ENCODE results near the gene EHMT1.
"Not testable (repeated sequence)": the region's sequence is repeated elsewhere in the genome, so short reads cannot be mapped to it uniquely, and the experiment has no call there.

Gene EHMT1

DNA sequence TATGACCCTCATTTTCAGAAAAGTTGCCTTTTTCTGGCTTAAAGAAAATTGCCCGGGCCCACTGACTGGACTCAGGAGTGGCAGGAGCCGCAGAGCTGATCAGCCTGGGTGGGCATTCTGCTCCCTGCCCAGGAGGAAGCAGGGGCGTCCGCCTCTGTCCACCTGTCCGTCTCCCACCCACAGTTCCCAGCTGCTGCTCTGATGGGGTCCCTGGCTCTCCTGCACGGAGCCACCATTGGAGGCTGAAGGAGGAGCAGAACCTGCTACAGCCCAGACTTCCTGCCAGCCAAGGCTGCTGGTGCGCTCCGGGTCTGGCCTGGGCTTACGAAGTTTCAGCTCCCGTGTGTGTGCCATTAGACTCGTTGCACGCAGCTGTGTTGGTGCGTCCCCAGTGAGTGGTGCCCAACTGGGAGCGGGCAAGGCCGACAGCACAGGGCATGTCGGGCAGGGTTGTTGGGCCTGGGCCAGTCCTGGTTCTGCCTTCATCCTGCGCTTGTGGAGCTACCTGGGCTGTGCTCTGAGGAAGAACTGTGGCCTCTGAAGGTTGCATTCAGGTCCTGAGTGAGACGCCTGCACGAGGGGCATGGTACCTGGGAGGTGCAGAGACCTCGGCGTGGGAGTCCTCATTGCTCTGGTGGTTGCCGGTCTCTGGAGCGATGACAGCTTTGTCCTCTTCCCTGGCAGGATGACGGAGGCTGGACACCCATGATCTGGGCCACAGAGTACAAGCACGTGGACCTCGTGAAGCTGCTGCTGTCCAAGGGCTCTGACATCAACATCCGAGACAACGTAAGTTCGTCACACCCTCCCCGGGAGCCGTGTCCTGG, 181.6 kb downstream of the EHMT1 start:
- no peak for DNase-seq (ENCODE audit: low read depth in 3 of 3, low spot score in 1 of 3)

DNA sequence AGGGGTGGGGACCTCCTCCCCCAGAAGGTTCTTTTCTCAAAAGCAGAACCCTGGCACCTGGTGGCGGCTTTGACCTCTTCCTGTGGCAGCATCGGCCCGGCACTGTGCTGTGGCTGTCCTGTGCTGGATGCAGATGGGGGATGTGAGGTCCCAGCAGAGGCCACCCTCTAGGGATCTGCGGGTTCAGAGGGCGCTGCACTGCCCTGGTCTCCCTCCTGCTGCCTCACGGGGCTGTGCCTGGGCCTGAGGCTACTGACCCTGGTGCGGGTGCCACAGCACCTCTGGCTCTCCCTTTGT, 182.2 kb downstream of the EHMT1 start:
- DNase-seq (ENCODE audit: low read depth in 3 of 3, low spot score in 1 of 3) = no peak

DNA sequence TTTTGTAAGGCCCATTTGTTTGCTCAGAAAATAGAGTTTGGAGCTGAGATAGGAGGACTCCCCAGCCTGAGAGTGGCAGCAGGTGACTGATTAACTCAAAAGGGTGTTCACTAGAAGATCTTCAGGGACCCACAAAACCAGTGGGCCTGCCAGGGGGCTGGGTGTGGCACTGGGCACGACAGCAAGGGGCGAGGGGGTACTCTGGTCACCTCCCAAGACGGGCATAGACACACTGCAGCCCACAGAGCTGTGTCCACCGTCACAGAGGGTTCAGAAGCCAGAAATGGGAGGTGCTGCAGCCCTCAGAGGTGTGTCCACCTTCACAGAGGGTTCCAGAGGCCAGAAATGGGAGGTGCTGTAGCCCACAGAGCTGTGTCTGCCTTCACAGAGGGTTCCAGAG, 183.2 kb downstream of the EHMT1 start:
- no peak for DNase-seq (ENCODE audit: low read depth in 3 of 3, low spot score in 1 of 3)

DNA sequence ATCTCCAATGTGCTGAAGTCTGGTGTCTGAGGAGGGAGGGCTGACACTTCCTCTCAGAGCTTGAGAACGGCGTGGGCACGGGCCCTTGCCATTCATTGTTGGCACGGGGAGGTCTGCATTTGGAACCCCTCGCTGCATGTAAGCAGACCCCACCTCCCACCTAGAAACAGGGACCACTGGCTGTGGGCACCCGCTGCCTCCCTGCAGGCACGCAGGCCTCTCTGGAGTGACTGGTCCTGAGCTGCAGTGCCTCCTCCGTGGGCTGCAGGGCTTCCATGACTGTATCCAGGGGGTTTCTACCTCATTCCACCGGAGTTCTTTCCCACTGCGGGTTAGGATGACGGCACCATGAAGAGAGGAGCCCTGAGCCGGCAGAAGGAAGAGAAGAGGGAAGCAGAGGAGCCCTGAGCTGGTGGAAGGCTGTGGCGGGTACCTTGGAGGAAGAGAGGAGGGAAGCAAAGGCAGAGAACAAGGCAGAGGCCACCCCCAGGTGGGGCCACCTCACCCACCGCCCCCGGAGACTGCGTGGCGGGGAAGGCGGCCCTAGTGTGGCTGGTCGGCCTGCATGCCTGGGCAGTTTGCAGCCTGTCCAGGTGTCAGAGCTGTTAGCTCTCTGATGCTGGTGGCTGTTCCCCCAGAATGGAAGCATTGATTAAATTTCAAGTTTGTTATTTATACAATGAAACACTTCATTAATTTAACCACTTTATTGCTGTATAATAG, 183.9 kb downstream of the EHMT1 start:
- no peak for DNase-seq (ENCODE audit: low read depth in 3 of 3, low spot score in 1 of 3)

DNA sequence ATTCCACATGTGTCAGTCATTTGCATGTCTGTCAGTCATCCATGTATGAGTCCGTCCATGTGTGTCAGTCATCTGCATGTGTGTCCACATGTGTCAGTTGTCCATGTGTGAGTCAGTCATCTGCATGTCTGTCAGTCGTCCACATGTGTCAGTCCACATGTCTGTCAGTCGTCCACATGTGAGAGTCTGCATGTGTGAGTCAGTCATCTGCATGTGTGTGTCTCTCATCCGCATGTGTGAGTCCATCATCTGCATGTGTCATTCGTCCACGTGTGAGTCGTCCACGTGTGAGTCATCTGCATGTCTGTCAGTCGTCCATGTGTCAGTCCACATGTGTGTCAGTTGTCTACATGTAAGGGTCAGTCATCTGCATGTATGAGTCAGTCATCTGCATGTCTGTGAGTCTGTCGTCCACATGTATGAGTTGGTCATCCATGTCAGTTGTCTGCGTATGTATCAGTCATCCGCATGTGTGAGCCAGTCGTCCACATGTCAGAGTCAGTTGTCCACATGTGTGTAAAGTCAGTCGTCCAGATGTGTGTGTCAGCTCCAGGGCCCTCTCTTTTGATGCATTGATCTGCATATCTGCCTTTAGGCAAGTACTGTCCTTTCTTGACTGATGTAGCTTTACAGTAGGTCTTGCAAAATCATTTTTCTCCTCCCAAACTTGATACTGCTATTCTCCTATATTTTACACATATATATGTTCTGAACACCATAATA, 186.3 kb downstream of the EHMT1 start:
- DNase-seq (ENCODE audit: low read depth in 3 of 3, low spot score in 1 of 3) = no peak

DNA sequence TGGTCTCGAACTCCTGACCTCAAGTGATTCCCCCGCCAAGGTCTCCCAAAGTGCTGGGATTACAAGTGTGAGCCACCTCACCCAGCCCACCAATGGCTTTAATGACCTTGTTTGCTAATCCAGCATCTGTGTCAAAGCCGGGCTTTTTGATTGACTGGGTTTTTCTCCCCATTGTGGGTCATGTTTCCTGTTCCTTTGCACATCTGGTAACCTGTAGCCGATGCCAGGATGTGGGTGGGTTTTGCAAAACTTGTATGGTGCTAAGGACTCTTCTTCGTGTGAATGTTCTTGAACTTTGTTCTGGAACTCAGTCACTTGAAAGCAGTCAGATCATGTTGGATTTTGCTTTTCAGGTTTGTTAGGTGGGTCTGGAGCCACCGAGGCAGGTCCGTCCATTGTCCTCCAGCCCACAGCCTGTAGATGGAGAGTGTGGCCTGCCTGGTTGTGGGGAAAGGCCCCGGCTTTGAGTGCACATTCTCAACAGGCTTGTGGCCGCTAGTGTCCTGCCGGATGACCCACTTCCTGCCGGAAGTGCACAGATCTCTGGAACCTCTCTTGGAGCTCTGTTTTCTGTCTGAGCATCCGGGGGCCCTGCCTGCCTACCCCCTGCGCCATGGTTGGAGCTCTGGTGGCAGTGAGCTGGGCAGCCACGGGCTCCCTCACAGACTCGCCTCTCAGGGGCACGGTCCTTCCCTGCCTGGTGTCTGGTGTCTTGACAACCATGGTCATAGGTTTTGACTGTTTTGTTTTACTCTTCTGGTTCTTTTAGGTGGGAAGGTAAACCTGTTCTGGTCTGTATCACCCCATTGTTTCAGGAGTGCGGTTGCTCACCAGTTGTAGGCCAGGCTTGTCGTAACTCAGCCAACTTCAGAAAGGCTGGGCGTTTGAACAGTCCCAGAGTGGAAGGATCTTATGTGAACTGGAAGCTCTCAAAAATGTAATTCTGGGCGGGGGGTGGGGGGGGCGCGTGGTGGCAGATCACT, 189.2 kb downstream of the EHMT1 start:
- no peak for DNase-seq (ENCODE audit: low read depth in 3 of 3, low spot score in 1 of 3)

DNA sequence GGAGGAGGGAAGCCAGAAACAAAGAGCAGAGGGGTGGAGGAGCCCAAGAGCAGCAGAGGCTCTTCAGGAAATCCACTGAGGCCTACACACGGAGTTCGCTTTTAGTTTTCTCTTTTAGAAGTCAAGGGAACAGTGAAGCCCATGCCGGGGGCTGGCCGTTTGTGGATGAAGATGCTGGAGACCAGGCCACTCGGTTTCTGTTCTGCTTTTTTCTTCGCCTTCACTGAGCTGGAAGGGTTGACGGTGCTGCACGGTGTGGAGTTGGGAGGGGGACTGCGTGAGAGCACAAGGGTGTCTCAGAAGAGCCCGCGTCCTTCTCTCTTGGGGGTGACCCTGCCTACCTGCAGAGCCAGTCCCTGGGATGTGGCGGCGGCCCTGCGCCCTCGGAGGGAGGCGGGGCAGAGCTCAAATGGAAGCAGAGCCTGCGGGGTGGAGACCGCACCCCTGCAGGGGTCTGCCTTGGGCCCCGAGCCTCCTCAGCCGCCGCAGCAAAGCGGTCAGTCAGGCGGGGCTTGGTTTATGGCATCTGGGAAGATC, 190.3 kb downstream of the EHMT1 start:
- no peak for DNase-seq (ENCODE audit: low read depth in 3 of 3, low spot score in 1 of 3)

DNA sequence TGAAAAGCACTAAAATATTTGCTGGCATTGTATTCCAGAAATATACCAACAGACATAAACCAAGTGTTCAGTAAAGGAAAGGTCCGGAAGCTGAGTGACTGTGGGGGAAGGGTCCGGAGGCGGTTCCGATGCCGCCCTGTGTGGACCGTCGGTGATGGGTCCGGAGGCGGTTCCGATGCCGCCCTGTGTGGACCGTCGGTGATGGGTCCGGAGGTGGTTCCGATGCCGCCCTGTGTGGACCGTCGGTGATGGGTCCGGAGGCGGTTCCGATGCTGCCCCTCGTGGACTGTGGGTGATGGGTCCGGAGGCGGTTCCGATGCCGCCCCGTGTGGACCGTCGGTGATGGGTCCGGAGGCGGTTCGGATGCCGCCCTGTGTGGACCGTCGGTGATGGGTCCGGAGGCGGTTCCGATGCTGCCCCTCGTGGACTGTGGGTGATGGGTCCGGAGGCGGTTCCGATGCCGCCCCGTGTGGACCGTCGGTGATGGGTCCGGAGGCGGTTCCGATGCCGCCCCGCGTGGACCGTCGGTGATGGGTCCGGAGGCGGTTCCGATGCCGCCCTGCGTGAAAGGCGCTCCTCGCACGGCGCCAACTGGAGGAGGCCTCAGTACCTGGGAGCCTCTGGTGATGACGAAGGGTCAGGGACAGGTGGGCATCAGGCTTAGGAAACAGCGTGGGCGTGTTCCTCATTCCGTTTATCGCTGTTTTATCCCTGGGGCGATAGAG, 191.1 kb downstream of the EHMT1 start:
- not testable (repeated sequence) for DNase-seq (ENCODE audit: low read depth in 3 of 3, low spot score in 1 of 3)

DNA sequence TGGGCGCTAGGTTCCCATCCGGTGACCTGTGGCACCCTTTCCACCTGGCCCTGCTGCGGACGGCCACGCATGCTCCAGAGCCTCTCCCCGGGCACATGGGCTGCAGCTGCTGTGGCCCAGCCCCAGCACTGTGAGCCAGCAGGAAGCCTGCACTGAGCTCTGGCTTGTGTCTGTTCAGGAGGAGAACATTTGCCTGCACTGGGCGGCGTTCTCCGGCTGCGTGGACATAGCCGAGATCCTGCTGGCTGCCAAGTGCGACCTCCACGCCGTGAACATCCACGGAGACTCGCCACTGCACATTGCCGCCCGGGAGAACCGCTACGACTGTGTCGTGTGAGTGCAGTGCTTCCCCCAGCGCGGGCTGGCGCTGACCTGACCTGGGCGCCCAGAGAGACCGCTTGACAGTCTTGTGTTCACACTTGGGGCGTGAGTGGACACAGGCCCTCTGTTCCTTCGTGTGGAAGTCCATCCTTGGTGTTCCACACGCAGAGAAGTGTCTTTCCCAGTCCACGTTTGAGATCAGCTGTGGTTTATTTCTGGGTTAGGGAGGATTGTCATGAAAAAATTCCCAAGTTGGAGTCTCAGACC, 192.6 kb downstream of the EHMT1 start:
- DNase-seq (ENCODE audit: low read depth in 3 of 3, low spot score in 1 of 3) = no peak

DNA sequence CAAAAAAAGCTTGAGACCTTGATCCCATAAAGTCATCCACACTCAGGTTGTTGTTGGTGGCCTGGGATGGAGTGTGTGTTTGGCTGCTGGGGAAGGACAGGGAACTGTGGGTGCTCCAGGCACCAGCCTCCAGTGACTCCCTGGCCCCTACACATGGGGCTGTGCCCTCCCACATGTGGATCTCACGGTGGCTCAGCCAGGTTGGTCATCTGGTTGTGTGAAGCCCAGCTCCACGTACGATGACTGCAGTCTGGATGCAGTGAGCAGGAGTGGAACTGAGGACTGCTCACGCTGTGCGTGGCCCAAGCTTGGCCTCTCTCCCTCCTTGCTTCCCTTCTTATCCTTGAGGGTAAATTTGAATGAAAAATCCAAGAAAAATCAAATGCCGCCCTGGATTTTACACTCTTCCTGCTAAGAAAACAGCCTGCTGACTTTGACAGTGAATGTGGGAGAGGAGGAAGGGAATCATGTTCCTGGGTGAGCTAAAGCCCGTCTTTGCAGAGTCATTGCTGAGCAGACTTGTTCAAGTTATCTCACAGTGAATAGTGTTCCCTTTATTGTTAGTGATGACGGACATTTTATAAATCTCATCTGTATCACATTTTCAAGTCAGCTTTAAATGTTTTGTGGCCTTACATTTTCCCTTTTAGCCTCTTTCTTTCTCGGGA, 193.7 kb downstream of the EHMT1 start:
- DNase-seq (ENCODE audit: low read depth in 3 of 3, low spot score in 1 of 3) = no peak

DNA sequence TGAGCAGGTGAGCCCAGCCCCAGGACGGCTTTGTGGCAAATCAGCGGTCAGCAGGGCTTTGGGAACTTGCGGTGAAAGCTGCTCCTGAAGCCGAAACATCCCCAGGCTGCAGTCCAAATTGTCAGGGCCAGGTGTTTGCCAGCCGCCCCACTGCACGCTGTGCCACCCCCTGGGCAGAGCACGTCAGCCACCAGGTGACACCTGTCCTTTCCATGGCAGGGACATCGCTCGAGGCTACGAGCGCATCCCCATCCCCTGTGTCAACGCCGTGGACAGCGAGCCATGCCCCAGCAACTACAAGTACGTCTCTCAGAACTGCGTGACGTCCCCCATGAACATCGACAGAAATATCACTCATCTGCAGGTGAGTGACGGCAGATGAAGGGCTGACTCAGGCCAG, 194.4 kb downstream of the EHMT1 start:
- DNase-seq (ENCODE audit: low read depth in 3 of 3, low spot score in 1 of 3) = no peak

DNA sequence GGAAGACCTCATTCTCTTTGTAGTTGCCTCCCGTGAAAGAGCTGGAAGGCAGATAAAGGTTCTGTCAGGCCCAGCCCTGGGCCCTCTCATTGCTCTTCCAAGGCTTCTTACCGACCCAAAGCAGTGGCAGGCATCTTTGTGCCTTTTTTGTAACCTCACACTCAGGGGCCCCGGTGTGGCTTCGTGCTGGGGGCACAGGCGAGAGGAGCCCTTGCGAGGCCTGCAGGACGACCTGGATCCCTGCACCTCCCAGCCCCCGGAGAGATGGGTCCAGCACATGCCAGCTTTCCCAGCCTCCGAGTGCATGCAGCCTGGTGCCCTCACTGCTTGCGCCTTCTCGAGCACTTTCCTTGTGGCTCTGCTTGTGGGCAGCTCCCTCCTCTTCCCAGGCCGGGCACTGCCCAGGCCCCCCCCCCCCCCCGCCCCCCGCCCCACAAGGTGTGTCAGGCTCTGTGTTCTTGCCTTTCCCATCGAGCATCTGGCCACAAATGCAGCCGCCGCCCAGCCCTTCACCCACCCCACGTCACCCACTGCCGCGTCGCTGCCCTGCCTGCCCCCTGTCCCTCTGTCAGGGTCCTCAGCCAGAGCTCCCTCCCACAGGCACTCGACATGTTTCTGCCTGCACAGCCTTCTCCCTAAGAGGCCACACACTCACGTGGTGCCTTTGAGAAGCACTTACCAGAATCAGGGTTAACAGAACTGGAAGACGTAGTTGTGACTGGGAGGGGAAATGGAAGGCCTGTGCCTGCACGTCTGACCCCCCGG, 195.0 kb downstream of the EHMT1 start:
- DNase-seq (ENCODE audit: low read depth in 3 of 3, low spot score in 1 of 3) = no peak

DNA sequence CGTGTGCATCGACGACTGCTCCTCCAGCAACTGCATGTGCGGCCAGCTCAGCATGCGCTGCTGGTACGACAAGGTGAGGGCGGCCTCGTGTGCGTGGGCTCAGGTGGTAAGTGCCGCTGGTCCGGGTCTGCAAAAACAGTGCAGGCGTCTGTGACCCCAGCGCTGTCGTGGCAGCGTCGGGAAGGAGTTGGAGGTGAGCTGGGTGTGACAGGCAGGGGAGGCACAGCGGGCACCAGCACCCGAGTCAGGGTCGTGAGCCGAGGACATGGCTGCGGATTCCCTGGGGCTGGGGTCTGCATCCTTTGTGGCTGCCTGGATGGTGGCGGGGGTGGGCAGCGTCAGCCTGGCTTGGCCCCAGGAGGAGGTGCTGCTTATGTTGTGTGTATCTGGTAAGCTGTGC, 195.6 kb downstream of the EHMT1 start:
- no peak for DNase-seq (ENCODE audit: low read depth in 3 of 3, low spot score in 1 of 3)

DNA sequence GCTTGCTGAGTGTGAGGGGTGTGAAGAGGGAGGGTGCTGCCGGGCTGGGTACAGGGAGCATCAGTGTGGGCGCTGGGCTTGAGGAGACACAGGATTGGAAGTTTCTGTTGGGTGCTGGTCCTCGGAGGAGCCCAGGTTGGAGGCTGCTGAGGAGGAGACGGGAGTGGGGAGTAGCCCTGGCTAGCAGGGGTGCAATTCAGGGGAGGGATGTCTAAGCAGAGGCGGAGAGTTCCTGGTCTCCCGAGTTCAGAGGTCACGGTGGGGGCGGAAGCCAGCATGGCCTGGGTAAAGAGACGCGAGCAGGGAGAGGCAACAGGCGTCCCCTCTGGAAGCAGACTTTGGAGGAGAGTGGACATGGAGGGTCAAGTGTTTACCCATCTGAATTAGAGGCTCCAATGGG, 196.0 kb downstream of the EHMT1 start:
- no peak for DNase-seq (ENCODE audit: low read depth in 3 of 3, low spot score in 1 of 3)

DNA sequence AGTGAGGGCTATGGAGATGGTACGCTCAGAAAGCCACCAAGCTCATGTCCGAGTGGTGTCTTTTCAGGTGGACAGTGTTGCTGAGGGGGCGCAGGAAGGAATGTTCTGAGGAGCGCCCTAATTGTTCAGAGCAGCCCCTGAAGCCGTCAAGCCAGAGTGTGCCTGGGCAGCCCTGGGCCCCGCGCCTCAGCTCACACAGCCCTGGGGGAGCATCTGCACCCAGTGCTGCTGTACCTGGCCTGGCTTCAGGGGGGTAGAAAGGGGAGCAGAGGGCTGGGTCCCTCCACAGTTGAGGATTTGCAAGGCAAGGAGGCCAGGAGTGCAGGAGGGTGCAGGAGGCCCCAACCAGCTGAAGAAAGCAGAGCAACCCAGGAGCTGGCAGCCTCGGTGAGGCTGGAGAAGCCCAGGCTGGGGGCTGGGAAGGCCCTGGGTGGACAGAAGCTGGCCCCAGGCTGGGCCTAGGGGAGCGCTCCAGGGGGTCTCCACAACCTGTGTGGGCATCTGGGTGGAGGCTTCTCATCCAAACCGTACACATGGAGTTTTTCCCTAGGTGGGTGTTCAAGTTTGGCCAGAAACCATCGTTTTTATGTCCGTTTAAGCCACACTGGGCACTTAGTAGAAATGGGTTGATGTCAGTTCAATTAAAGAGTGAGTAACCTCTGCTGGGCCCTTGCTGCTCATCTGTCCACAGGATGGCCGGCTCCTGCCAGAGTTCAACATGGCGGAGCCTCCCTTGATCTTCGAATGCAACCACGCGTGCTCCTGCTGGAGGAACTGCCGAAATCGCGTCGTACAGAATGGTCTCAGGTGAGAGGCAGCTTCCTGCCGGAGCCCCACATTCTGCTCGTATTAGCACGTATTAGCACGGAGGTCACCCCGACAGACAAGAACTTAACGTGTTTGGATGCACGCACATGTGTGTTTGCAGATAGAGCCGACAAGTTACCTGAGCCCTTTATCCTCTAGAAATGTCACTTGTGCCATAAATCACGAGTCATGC, 196.8 kb downstream of the EHMT1 start:
- DNase-seq (ENCODE audit: low read depth in 3 of 3, low spot score in 1 of 3) = no peak

DNA sequence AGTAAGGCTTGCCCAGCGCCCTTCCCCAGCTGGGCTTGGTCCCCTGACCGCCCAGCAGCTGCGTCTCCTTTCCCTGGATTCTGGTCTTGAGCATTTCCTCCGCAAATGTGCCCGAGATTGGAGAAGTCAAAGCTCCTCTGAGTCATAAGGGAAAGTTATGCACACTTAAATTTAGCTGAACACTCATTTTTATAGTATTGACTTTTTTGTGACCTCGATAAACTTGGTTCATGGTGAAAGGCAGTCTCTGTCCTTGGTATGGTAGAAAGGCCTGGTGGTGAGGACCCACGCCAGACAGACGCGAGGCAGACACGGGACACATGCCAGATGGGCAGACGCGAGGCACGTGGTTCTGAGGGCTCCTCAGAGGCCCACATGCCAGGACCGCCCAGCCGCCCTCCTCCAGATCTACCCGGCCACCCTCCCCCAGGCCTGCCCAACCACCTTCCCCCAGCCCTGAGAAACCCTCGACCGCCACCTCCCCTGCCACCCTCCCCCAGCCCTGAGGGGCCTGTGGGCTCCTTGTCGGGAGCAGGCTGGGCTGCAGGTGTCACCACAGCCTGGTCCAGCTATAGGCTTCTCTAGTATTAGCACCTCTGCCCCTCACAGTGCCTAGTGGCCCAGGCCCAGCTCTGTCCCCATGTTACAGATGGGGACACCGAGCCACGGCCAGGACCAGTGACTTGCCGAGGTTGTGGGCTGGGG, 197.9 kb downstream of the EHMT1 start:
- DNase-seq (ENCODE audit: low read depth in 3 of 3, low spot score in 1 of 3) = no peak
